Prostate gland (tissue), 2 donors: ENCODE data around the gene WWP2. TPM values are rescaled to one million over a fixed set of nuclear protein-coding genes. Genes with fewer than 3 reads are reported as not detected.

ENCODE experiments used
- DNase-seq: peaks from one replicate; pipeline ENCODE4 v3.0.0-alpha.2; 2019; ENCODE audit warnings: low spot score
- H3K27ac ChIP-seq, 2 donors: fragments of 200-600 bp; sonication (generic); 2 replicates each; pipeline ENCODE4 v1.5.1; 2017 to 2019
- H3K27me3 ChIP-seq: fragments of 200-600 bp; sonication (generic); replicated peaks from 2 replicates; pipeline ENCODE4 v1.5.1; 2019; ENCODE audit not compliant: insufficient read depth
- H3K36me3 ChIP-seq, 2 donors: fragments of 200-600 bp; sonication (generic); 1 replicate in 1 of 2; 2 replicates in 1 of 2; pipeline versions ENCODE4 v1.5.1 to v1.8.1; 2017 to 2019
- H3K4me1 ChIP-seq: fragments of 200-600 bp; sonication (generic); replicated peaks from 2 replicates; pipeline ENCODE4 v1.5.1; 2019
- H3K4me3 ChIP-seq, 2 donors: fragments of 200-600 bp; sonication (generic); 2 replicates each; pipeline ENCODE4 v1.5.1; 2017 to 2019
- H3K9me3 ChIP-seq: fragments of 200-600 bp; sonication (generic); 2 replicates; pipeline ENCODE4 v1.5.1; 2017
- POLR2A ChIP-seq: fragments of 450-650 bp; IDR thresholded peaks from one replicate; pipeline ENCODE4 v1.6.1; 2016; ENCODE audit warnings: antibody characterized with exemption, mild to moderate bottlenecking
- POLR2AphosphoS5 ChIP-seq: sonication (generic); formaldehyde crosslinking; IDR thresholded peaks from one replicate; pipeline ENCODE4 v1.6.1; 2017; ENCODE audit warnings: antibody characterized with exemption
- WGBS: methylation state at CpG from one replicate; pipeline ENCODE4 v1.1.5; 2018; 5-methylcytosine and 5-hydroxymethylcytosine counted together
- intact Hi-C: fragments of 100-400 bp; cut with DNase I; formaldehyde crosslinking; loops from one replicate; pipeline ENCODE4 v1.14.2; 2022
- total RNA-seq, 2 donors: library from RNA; depleted of rRNA; stranded (reverse); fragments of >200 nt; gene quantifications; one replicate each; pipeline ENCODE4 v1.1.0, GENCODE V29; 2016
- TF ChIP-seq, protein P1 (sequence below), 4 experiments: fragments of 200-600 bp in 2 of 4; fragments of 450-650 bp in 2 of 4; sonication (generic) in 2 of 4; IDR thresholded peaks; 1 replicate in 3 of 4; 2 replicates in 1 of 4; pipeline ENCODE4 v1.5.1; 2016 to 2019; ENCODE audit warnings: antibody characterized with exemption in 4 of 4, mild to moderate bottlenecking in 2 of 4, moderate library complexity in 2 of 4

Gene WWP2
- total RNA-seq, 2 donors from 2014 or later, result 30.9 to 66.3 TPM

DNA sequence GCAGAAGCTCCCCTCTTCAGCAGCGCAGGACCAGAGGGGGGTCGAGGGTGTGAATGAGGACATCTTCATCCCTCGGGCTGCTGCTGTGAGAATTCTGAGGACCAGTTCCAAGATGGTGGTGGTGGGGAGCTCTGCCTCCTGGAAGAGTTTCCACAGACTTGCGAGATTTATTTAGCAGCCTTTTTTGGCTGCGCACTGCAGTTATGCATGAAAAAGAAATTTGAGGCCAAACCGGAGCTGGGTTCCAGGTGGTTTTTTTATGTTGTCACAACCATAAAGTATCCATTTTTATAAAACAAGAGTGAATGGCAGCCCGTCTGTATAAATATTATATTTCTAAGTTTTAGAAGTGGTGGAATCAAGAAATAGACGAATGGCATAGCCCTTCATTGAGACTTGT, 112.1 kb downstream of the WWP2 start:
- H3K27me3 ChIP-seq, result no peaks in the 10 kb centered on the region
- TF ChIP-seq POLR2AphosphoS5 (no peak), POLR2A (no peak)
- TF ChIP-seq, protein P1, sequence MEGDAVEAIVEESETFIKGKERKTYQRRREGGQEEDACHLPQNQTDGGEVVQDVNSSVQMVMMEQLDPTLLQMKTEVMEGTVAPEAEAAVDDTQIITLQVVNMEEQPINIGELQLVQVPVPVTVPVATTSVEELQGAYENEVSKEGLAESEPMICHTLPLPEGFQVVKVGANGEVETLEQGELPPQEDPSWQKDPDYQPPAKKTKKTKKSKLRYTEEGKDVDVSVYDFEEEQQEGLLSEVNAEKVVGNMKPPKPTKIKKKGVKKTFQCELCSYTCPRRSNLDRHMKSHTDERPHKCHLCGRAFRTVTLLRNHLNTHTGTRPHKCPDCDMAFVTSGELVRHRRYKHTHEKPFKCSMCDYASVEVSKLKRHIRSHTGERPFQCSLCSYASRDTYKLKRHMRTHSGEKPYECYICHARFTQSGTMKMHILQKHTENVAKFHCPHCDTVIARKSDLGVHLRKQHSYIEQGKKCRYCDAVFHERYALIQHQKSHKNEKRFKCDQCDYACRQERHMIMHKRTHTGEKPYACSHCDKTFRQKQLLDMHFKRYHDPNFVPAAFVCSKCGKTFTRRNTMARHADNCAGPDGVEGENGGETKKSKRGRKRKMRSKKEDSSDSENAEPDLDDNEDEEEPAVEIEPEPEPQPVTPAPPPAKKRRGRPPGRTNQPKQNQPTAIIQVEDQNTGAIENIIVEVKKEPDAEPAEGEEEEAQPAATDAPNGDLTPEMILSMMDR (IDR thresholded peaks at IDR 0.05), result no peak
- 86% methylated on average over 8 of the region's 8 CpGs for WGBS
- H3K27ac ChIP-seq, result no peak overlapping the region
- no peaks in the 10 kb centered on the region for H3K36me3 ChIP-seq
- no peaks in the 10 kb centered on the region for H3K4me1 ChIP-seq
- no peak overlapping the region for H3K4me3 ChIP-seq
- no peaks in the 10 kb centered on the region for H3K9me3 ChIP-seq
- DNase-seq, result no peak
- intact Hi-C loops, result no loop called here

- Histone ChIP-seq H3K27me3 (no peaks in the 10 kb centered on the region), H3K27ac (no peak overlapping the region), H3K4me3 (no peak overlapping the region), H3K4me1 (no peaks in the 10 kb centered on the region), H3K9me3 (no peaks in the 10 kb centered on the region), H3K36me3 (no peaks in the 10 kb centered on the region)
- TF ChIP-seq POLR2AphosphoS5, result no peak
- TF ChIP-seq, protein P1 (IDR thresholded peaks at IDR 0.05), result no peak
- TF ChIP-seq POLR2A, result no peak
- WGBS, result 90% methylated on average over 10 of the region's 10 CpGs
- intact Hi-C loops, result no loop called here
- no peak for DNase-seq
Observed at GRCh38 chr16:69880640-69881133, 118.6 kb downstream of the WWP2 start.

DNA sequence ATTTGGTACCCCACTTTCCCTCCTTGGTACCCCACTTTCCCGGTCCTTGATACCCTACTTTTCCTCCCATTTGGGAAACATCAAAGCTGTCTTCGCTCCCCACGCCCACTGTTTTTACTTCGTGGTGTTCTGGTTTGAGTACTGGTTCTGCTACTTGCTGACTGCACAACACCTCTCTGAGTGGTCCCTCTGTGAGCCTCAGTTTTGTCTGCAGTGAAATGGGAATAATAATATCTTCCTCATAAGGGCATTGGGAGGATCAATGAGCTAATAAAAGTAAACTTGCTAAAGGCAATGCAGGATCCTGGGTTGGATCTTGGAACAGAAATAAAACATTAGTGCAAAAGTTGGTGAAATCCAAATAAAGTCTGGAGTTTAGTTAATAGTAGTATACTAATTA, 119.0 kb downstream of the WWP2 start:
- Histone ChIP-seq H3K27me3 (no peaks in the 10 kb centered on the region), H3K4me1 (no peaks in the 10 kb centered on the region), H3K27ac (no peak overlapping the region), H3K4me3 (no peak overlapping the region), H3K36me3 (no peaks in the 10 kb centered on the region), H3K9me3 (no peaks in the 10 kb centered on the region)
- no peak for DNase-seq
- WGBS, result 91% methylated on average over 4 of the region's 4 CpGs
- intact Hi-C loops, result no loop called here
- no peak for TF ChIP-seq POLR2A

DNA sequence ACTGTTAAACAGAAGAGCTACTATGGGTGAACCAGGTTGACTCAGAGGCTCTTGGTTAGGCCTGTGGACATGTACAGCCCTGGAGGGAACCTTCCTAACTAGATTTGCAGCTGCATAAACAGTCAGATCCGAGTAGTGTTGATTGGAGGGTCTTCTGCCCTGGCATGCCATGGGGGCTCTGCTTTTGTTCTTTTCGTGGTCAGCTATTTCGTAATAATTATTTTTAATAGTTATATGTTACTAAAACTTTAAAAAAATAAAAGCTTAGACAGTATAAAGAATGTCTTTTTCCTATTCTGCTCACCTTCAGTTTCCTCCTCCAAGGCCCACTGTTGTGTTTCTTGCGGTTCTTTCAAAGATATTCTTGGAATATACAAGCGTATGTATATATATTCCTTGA, 121.6 kb downstream of the WWP2 start:
- H3K36me3 ChIP-seq, result no peaks in the 10 kb centered on the region

GRCh38 chr16:69885722-69886121, 123.6 kb downstream of the WWP2 start:
- H3K4me3 ChIP-seq, result no peak overlapping the region
- no peaks in the 10 kb centered on the region for H3K27me3 ChIP-seq
- H3K4me1 ChIP-seq, result peaks cover under 1% of the 10 kb centered on the region
- no peak overlapping the region for H3K27ac ChIP-seq
- no peak for DNase-seq
- WGBS, result 91% methylated on average over 3 of the region's 3 CpGs
- TF ChIP-seq POLR2AphosphoS5 (no peak), POLR2A (no peak)
- TF ChIP-seq, protein P1 (IDR thresholded peaks at IDR 0.05), result no peak
- H3K36me3 ChIP-seq, result no peaks in the 10 kb centered on the region
- H3K9me3 ChIP-seq, result no peaks in the 10 kb centered on the region
- intact Hi-C loops, result no loop called here

More for the DNA sequence above, 121.6 kb downstream of the WWP2 start:
- Histone ChIP-seq H3K27ac (no peak overlapping the region), H3K27me3 (no peaks in the 10 kb centered on the region), H3K4me1 (no peaks in the 10 kb centered on the region), H3K4me3 (no peak overlapping the region), H3K9me3 (no peaks in the 10 kb centered on the region)
- intact Hi-C loops, result no loop called here
- no peak for DNase-seq
- TF ChIP-seq POLR2AphosphoS5 (no peak), POLR2A (no peak)
- TF ChIP-seq, protein P1 (IDR thresholded peaks at IDR 0.05), result no peak
- 87% methylated on average over 5 of the region's 5 CpGs for WGBS
